Stimulated activated CD4-positive, alpha-beta T cell treated with anti-CD3 and anti-CD28 coated beads, Interleukin-4, amount 100 ng/mL, for 1 hour (primary cell): ENCODE results near the gene CIBAR2.
"Not testable (repeated sequence)": the region's sequence is repeated elsewhere in the genome, so short reads cannot be mapped to it uniquely, and the experiment has no call there.

Experiments
- DNase-seq: peaks from one replicate; pipeline ENCODE4 v3.0.0-alpha.2; 2020

The CIBAR2 gene

GRCh38 chr16:85057212-85057889 lies 54.9 kb downstream of the CIBAR2 start:
- no peak for DNase-seq

DNA sequence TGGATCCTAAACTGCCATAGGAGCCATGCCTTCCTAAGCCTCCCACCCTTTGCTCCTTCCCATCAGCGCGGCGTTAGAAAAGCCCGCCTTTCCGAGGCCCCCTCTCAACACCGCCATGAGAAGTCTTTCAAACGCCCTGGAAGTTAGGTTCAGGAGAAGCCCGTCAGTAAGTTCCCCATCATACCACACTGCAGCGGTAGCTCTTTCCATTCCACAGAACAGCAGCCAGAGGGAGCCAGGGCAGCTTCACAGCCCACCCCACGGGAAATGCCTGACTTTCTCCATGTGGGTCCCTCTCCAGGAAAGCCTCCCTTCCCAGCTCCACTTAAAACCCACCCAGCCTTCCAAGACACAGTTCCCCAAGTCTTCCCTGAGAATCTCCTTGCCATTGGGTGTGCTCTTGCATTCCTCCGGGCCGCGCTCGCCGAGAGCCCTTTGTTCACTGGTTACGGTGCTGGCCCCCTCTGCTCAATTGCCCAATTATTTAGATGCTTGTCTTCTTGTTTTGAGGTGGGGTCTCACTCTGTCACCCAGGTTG lies 56.0 kb downstream of the CIBAR2 start:
- no peak for DNase-seq

GRCh38 chr16:85055493-85056210 lies 56.6 kb downstream of the CIBAR2 start:
- DNase-seq, result peak; percentile 60

DNA sequence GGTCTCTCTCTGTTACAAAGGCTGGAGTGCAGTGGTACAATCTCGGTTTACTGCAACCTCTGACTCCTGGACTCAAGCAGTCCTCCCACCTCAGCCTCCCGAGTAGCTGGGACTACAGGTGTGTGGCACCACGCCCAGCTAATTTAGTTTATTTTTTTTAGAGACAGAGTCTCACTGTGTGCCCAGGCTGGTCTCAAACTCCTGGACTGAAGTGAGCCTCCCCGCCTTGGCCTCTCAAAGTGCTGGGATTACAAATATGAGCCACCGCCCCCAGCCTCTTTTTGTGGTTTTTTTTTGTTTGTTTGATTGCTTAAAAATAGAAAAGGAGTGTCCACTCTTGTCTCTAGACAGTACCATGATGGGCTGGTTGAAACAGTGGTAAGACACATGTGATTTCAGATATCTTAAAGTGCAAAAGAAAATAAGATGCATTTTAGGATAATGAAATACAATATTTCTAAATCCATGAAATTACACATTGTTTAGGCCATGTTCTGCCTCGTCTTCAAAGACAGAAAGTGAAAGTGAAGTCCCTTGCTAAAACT lies 57.3 kb downstream of the CIBAR2 start:
- DNase-seq, result no peak

DNA sequence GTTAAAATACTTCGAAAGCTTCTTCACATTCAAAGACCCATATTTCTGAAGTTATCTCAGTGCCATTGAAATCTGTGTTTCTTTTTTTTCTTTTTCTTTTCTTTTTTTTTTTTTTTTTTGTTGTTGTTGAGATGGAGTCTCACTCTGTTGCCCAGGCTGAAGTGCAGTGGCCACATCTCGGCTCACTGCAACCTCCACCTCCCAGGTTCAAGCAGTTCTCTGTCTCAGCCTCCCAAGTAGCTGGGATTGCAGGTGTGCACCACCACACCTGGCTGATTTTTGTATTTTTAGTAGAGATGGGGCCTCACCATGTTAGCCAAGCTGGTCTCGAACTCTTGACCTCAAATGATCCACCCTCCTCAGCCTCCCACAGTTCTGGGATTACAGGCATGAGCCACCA lies 58.0 kb downstream of the CIBAR2 start:
- not testable (repeated sequence) for DNase-seq

DNA sequence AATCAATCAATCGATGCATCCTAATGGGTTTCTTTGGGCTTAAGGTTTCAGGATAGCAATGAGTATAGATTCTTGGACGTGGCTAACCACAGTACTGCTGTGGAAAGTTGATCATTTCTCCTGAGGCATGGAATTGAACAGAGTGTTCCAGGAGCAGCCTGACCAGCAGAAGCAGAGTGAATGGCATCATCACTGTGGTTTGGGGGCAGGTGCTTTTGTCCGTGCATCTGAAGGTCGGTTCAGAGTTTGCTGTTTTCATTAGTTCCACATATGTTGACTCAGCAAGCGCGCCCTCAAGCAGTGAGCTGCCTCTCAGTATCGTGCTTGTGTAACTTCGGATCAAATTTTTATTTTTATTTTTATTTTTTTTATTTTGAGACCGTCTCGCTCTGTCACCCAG lies 59.7 kb downstream of the CIBAR2 start:
- no peak for DNase-seq

- DNase-seq, result no peak
These were observed 60.6 kb downstream of the CIBAR2 start for GRCh38 chr16:85051683-85052082.

GRCh38 chr16:85051067-85051581 lies 61.1 kb downstream of the CIBAR2 start:
- DNase-seq, result no peak

GRCh38 chr16:85049706-85050305 lies 62.5 kb downstream of the CIBAR2 start:
- no peak for DNase-seq

DNA sequence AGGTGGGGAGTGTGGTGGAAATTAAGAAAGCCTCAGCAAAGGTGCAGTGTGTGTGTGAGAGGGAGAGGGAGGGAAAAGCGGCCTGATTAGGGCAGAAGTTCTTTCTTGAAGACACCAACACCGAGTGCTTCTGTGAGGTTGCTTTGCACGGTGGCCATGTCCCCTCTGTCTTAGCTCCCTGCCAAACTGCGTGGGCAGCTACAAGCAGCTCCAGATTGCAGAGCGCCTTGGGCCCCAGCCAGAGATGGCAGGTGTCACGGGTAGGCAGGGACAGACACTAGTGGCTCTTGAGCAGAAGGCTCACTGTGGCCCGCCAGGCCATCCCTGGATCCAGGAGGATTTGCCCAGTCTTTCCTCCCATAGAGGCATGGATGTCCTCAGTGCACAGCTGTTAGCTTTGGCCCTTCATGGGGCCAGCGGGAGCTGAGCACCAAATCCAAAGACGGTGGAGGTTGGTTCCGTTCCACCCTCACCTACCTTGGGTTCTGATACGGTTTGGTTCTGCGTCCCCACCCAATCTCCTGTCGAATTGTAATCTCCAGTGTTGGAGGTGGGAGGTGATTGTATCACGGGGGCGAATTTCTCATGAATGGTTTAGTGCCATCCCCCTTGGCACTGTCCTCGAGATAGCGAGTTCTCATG lies 63.2 kb downstream of the CIBAR2 start:
- no peak for DNase-seq
